Measurements from ENCODE around the gene DAPK1.
A peak's percentile ranks its signal among the peaks of the same experiment; 100 is the strongest.

The DAPK1 gene

DNA sequence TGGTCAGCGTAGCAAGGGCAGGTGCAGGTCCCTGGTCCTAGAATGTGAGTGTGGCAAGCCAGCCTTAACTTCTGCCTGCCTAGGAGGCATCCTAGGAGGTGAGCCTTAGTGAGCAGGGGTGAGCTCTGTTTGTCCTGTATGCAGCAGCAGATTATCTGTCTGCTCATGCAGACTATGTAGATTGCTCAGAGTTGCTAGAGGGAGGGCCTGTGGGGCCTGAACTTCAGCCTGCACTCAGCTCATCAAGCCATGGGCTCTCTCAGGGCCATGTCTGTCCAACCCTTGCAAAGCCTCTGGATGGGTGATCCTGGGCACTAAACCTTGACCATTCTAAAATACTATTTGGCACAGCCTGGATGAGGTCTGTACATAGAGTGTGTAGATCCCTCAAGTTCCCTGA lies 219.8 kb downstream of the DAPK1 start:
- TF ChIP-seq, protein P1, sequence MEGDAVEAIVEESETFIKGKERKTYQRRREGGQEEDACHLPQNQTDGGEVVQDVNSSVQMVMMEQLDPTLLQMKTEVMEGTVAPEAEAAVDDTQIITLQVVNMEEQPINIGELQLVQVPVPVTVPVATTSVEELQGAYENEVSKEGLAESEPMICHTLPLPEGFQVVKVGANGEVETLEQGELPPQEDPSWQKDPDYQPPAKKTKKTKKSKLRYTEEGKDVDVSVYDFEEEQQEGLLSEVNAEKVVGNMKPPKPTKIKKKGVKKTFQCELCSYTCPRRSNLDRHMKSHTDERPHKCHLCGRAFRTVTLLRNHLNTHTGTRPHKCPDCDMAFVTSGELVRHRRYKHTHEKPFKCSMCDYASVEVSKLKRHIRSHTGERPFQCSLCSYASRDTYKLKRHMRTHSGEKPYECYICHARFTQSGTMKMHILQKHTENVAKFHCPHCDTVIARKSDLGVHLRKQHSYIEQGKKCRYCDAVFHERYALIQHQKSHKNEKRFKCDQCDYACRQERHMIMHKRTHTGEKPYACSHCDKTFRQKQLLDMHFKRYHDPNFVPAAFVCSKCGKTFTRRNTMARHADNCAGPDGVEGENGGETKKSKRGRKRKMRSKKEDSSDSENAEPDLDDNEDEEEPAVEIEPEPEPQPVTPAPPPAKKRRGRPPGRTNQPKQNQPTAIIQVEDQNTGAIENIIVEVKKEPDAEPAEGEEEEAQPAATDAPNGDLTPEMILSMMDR (IDR thresholded peaks at IDR 0.05; ENCODE audit: insufficient read depth, low read depth, low read length, missing control alignments) = no peak
- DNase-seq (ENCODE audit: low read depth) = no peak
- no peak overlapping the region for H3K4me3 ChIP-seq (ENCODE audit: low read length)

DNA sequence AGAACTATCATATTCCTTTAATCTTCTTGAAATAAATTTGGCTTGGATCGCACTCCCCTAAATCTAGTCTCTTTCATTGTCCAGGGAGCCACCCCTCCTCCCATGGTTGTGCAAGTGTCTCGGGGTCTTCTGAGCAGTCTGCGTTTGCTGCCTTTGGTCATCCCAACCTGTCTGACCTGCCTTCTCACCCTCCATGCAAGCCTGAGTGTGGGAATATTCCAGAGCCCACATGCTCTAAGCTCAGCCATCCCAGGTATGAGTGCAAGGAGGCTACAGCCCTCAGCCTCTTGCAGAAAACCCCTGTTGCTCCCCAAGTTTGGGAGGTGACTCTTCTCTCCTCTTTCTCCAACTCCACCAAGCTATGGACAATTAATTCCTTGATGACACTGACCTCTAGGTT lies 220.6 kb downstream of the DAPK1 start:
- no peak for DNase-seq (ENCODE audit: low read depth)
- TF ChIP-seq, protein P1 (IDR thresholded peaks at IDR 0.05; ENCODE audit: insufficient read depth, low read depth, low read length, missing control alignments) = no peak
- H3K4me3 ChIP-seq (ENCODE audit: low read length) = no peak overlapping the region

DNA sequence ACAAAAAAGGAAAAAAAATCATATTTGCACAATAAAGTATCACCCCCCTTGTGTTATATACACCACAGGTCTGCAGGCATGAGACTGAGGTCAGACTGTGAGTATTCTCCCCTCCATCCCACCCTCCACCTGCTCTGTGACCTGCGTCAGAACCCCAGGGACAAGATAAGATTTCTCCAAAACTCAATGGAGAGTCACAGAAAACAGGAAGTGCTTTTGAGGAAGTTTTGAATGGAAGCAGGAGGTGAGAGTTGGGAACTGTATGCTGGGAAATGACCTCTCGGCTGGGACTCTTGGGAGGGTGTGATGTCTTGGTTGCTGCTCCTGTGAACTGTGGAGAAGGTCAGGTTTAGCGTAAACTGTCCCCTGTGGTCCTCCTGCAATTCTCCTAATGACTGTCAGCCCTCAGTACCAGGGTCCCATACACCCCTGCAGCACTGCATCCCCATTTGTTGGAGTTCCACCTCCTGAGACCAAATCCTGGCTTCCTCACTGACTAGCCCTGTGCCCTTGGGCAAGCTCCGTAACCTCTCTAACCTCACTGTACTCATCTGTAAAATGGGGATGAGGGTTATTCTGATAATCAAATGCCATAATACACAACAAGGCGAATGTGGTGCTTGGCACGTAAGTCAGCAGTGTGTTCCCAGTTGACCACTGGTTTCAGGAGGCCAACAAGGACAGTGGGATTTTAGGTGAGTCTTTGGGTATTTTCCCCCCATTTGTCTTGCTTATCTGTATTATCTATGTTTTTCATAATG lies 221.4 kb downstream of the DAPK1 start:
- DNase-seq (ENCODE audit: low read depth) = no peak
- no peak overlapping the region for H3K4me3 ChIP-seq (ENCODE audit: low read length)
- TF ChIP-seq, protein P1 (IDR thresholded peaks at IDR 0.05; ENCODE audit: insufficient read depth, low read depth, low read length, missing control alignments) = no peak

DNA sequence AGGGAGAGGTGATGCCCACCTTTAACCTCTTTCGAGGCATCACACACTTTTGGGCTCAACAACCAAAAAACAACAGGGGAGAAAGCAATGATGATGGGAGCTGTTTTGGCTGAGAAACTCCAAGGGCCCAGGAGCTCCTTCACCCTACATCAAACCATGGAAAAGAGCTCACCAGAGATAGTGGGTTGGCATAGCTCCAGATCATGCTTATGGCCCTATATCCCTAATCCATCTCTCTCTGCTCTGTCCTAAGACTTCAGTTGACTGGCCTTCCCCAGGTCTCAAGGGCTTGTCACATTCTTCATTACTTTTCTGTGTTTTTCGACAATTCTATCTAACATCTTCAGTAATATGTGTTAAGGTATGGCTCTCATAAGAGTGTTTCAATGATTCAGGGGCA lies 222.5 kb downstream of the DAPK1 start:
- TF ChIP-seq, protein P1 (IDR thresholded peaks at IDR 0.05; ENCODE audit: insufficient read depth, low read depth, low read length, missing control alignments) = no peak
- no peak overlapping the region for H3K4me3 ChIP-seq (ENCODE audit: low read length)
- no peak for DNase-seq (ENCODE audit: low read depth)

DNA sequence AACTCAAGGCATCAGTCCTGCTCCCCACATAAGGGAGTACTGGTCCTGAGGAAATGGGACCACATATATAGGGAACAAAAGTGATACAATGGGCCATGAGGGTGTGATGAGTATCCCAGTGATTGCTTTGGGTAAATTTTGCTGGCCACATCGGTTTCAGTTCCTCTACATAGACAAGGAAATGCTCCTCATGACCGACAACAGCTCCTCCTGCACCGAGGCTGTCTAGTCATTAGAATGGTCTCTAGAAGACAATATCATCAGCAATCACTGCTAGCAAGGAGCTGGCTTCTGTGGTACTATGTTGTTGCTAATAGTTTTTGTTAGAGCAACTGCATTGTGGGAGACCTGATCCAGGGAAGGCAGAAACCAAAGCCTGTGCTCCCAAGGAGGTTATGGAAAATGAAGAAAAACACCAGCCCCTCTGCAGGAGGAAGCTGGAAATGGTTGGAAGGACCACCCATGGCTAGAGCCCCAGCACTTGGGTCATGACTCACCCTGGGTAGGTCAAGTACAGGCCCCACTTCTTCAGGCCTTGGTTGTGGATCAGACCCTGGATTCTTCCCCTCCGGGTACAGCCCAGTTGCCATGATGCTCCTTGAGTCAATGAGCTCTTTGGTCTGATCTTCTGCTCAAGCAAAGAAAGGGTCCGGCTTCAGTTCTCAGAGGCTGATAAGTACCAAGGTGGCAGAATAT lies 224.9 kb downstream of the DAPK1 start:
- H3K4me3 ChIP-seq (ENCODE audit: low read length) = no peak overlapping the region
- DNase-seq (ENCODE audit: low read depth) = no peak
- TF ChIP-seq, protein P1 (IDR thresholded peaks at IDR 0.05; ENCODE audit: insufficient read depth, low read depth, low read length, missing control alignments) = no peak

DNA sequence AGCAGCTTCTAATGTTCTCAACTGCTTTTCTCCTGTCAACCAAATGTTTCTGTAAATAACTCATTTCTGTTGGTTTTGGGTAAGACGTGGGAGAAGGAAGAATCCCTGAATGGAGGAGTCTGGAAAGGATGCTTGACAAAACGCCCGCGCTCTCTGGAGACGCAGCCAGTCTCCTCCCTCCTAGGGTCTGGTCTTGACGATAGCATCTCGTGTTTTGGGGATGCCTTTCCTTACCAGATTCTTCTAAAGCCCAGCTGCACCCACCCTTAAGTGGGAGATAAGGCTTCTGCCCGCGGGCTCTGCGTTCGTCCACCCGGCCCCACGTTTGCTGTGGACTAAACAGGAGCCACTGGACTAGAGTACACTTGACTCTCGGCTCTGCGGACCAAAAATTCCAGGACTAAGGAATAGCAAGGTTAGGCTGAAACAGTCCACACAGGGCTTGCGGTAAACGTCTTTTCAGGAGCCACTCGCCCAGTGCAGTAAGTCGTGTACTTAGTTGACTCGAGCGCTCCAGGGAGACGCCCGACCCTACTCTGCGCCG lies 227.8 kb downstream of the DAPK1 start:
- TF ChIP-seq, protein P1 (IDR thresholded peaks at IDR 0.05; ENCODE audit: insufficient read depth, low read depth, low read length, missing control alignments) = no peak
- peak overlapping the region; percentile 73 for H3K4me3 ChIP-seq (ENCODE audit: low read length)
- peak; percentile 6 for DNase-seq (ENCODE audit: low read depth)

Data from epithelial cell of esophagus (primary cell).